Measurements from ENCODE around the gene UBB.

Gene UBB

DNA sequence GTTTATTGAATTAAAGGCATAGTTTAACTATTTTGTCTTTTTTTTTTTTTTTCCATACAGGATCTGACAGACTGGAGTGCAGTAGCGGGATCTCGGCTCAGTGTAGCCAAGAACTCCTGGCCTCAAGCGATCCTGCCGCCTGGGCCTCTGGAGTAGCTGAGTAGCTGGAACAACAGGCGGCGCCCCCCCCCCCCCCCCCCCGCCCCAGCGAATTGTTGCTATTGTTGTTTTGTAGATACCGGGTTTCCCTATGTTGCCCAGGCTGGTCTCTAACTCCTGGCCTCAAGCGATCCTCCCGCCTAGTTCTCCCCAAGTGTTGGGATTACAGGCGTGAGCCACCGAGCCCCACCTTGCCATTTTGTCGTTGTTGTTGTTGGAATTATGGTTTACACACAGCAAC is 26.3 kb upstream of the UBB start:
- Histone ChIP-seq H3K9ac (ENCODE audit: insufficient read length, low read depth) (no peak overlapping the region), H3K36me3 (ENCODE audit: insufficient read depth, insufficient read length, low read length) (peaks cover 2% of the 10 kb centered on the region), H3K4me1 (ENCODE audit: insufficient read depth, insufficient read length) (no peaks in the 10 kb centered on the region), H3K9me3 (ENCODE audit: insufficient read depth, low read length) (no peaks in the 10 kb centered on the region), H3K27me3 (ENCODE audit: insufficient read depth, insufficient read length) (no peaks in the 10 kb centered on the region), H3K4me3 (ENCODE audit: insufficient read length, low read depth) (no peak overlapping the region)
- no peak for DNase-seq (ENCODE audit: low read depth, low spot score)
- TF ChIP-seq ZNF274 (IDR thresholded peaks at IDR 0.05; ENCODE audit: low read depth, low read length) (no peak), YY1 (IDR thresholded peaks at IDR 0.05; ENCODE audit: insufficient read depth, insufficient read length) (no peak), SUZ12 (IDR thresholded peaks at IDR 0.05; ENCODE audit: extremely low read depth, insufficient read depth, insufficient read length) (no peak)

DNA sequence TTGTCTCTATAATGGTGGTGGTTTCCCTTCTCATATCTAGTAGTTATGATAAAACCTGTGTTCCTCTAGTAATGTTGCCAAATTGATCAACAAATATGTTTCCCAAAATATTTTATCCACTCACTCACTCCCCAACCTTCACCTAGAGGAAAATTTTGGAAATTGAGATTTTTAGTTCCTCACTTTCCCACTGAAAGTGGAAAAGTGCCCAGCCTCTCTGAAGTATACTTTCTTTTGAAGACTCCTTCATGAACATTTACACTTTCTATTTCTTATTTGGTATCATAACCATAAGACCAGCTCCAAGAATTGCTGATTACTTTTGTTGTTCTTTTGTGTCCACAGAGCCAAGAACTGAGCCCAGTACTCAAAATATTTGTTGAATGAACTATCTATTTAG is 22.5 kb upstream of the UBB start:
- DNase-seq (ENCODE audit: low read depth, low spot score) = no peak

DNA sequence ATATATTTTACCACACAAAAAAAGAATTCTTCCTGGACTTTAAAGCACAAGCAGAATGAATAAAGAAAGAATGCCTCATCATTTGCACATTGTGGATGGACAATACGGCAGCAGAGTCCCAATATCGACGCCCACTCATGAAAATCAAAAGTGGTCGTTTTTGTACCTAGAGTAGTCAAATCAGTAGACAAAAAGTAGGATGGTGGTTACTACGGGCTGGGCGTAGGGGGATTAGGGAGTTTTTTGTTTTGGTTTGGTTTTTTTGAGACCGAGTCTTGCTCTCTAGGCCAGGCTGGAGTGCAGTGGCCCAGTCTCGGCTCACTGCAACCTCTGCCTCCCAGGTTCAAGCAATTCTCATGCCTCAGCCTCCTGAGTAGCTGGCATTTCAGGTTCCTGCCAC is 19.0 kb upstream of the UBB start:
- H3K4me3 ChIP-seq (ENCODE audit: insufficient read length, low read depth) = no peak overlapping the region
- peaks cover 3% of the 10 kb centered on the region for H3K4me1 ChIP-seq (ENCODE audit: insufficient read depth, insufficient read length)
- H3K9me3 ChIP-seq (ENCODE audit: insufficient read depth, low read length) = no peaks in the 10 kb centered on the region
- no peaks in the 10 kb centered on the region for H3K27me3 ChIP-seq (ENCODE audit: insufficient read depth, insufficient read length)
- TF ChIP-seq SUZ12 (IDR thresholded peaks at IDR 0.05; ENCODE audit: extremely low read depth, insufficient read depth, insufficient read length) (no peak), ZNF274 (IDR thresholded peaks at IDR 0.05; ENCODE audit: low read depth, low read length) (no peak), YY1 (IDR thresholded peaks at IDR 0.05; ENCODE audit: insufficient read depth, insufficient read length) (no peak)
- no peak for DNase-seq (ENCODE audit: low read depth, low spot score)
- no peak overlapping the region for H3K9ac ChIP-seq (ENCODE audit: insufficient read length, low read depth)
- H3K36me3 ChIP-seq (ENCODE audit: insufficient read depth, insufficient read length, low read length) = no peaks in the 10 kb centered on the region

More for the DNA sequence above, 22.5 kb upstream of the UBB start:
- TF ChIP-seq ZNF274 (IDR thresholded peaks at IDR 0.05; ENCODE audit: low read depth, low read length) (no peak), SUZ12 (IDR thresholded peaks at IDR 0.05; ENCODE audit: extremely low read depth, insufficient read depth, insufficient read length) (no peak), YY1 (IDR thresholded peaks at IDR 0.05; ENCODE audit: insufficient read depth, insufficient read length) (no peak)
- H3K9me3 ChIP-seq (ENCODE audit: insufficient read depth, low read length) = no peaks in the 10 kb centered on the region
- no peaks in the 10 kb centered on the region for H3K27me3 ChIP-seq (ENCODE audit: insufficient read depth, insufficient read length)
- no peaks in the 10 kb centered on the region for H3K36me3 ChIP-seq (ENCODE audit: insufficient read depth, insufficient read length, low read length)
- H3K4me1 ChIP-seq (ENCODE audit: insufficient read depth, insufficient read length) = no peaks in the 10 kb centered on the region
- no peak overlapping the region for H3K9ac ChIP-seq (ENCODE audit: insufficient read length, low read depth)
- no peak overlapping the region for H3K4me3 ChIP-seq (ENCODE audit: insufficient read length, low read depth)

DNA sequence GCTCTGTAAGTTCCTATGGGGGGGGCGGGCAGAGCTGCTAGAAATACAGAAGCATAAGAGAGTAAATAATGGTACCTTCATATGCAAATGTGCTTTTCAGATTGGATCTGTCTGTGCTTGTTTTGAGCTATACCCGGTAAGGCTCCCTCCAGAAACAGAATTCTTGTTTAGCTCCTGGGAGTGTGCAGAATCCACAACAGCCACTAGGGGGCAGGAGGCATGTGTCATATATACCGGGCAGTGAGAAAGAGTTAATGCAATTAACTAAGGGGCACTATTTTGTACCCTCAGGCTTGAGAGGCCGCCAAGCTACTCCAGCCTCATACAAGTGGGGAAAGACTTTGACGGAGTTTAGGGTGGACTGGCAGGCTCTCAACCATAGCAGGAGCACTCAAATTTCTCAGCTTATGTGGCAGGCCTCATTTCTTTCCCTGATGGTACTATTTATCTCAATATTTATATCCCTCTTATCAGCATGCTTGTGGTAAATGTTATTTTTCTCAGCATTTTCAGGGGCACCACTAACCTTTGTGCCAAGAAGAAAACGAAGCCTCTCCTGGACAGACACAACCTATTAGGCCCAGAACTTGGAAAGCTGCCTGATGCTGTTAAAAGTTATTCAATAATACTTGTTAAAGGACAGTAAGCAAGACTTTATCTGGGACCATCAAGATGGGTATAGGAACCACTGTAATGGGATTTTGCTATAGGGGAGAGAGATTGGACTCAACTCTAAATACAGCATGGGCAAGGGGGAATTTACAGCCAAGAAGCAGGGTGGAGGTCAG is 16.9 kb upstream of the UBB start:
- no peaks in the 10 kb centered on the region for H3K9me3 ChIP-seq (ENCODE audit: insufficient read depth, low read length)
- no peak overlapping the region for H3K4me3 ChIP-seq (ENCODE audit: insufficient read length, low read depth)
- TF ChIP-seq ZNF274 (IDR thresholded peaks at IDR 0.05; ENCODE audit: low read depth, low read length) = no peak
- no peak for TF ChIP-seq SUZ12 (IDR thresholded peaks at IDR 0.05; ENCODE audit: extremely low read depth, insufficient read depth, insufficient read length)
- no peak for TF ChIP-seq YY1 (IDR thresholded peaks at IDR 0.05; ENCODE audit: insufficient read depth, insufficient read length)
- H3K9ac ChIP-seq (ENCODE audit: insufficient read length, low read depth) = no peak overlapping the region
- H3K36me3 ChIP-seq (ENCODE audit: insufficient read depth, insufficient read length, low read length) = no peaks in the 10 kb centered on the region
- H3K27me3 ChIP-seq (ENCODE audit: insufficient read depth, insufficient read length) = no peaks in the 10 kb centered on the region
- H3K4me1 ChIP-seq (ENCODE audit: insufficient read depth, insufficient read length) = peaks cover 3% of the 10 kb centered on the region
- DNase-seq (ENCODE audit: low read depth, low spot score) = peak; percentile 50

DNA sequence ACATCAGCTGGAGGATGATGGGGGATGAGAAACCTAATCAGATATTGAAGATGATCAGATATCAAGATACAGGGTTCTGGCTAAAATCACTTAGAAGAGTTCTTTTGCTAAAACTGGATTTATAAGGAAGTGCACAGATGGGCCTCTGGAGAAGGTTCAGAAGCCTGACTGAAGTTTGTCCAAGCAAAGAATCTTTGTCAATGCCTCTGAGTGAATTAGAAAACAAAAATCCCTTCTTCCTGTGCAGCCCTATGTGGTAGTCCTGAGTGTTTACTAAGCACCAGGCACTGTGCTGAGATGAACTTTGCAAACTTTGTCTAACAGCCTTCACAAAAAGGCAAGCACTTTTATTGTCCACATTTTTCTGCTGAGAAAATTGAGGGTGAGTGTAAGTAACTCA is 16.3 kb upstream of the UBB start:
- H3K9ac ChIP-seq (ENCODE audit: insufficient read length, low read depth) = no peak overlapping the region
- H3K4me1 ChIP-seq (ENCODE audit: insufficient read depth, insufficient read length) = peaks cover 3% of the 10 kb centered on the region

DNA sequence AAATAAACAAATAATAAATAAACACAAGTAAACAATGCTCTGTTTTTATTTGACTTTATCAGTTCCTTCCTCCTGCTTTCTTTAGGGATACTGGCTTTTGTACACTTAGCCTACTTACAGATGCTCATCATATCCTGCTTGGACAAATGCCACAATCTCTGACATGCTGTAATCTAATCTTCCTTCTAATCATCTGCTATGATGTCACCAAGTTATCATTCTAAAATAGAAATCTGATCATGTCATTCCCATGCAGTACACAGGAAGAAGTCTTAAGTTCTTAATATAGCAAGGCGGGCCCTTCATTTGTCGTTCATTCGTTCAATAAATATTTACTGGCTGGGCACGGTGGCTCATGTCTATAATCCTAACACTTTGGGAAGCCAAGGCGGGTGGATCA is 9.1 kb upstream of the UBB start:
- H3K4me1 ChIP-seq (ENCODE audit: insufficient read depth, insufficient read length) = no peaks in the 10 kb centered on the region
- TF ChIP-seq YY1 (IDR thresholded peaks at IDR 0.05; ENCODE audit: insufficient read depth, insufficient read length) = no peak
- TF ChIP-seq SUZ12 (IDR thresholded peaks at IDR 0.05; ENCODE audit: extremely low read depth, insufficient read depth, insufficient read length) = no peak
- no peak for TF ChIP-seq ZNF274 (IDR thresholded peaks at IDR 0.05; ENCODE audit: low read depth, low read length)
- H3K4me3 ChIP-seq (ENCODE audit: insufficient read length, low read depth) = no peak overlapping the region
- no peaks in the 10 kb centered on the region for H3K9me3 ChIP-seq (ENCODE audit: insufficient read depth, low read length)
- no peak overlapping the region for H3K9ac ChIP-seq (ENCODE audit: insufficient read length, low read depth)
- no peaks in the 10 kb centered on the region for H3K27me3 ChIP-seq (ENCODE audit: insufficient read depth, insufficient read length)
- DNase-seq (ENCODE audit: low read depth, low spot score) = no peak
- no peaks in the 10 kb centered on the region for H3K36me3 ChIP-seq (ENCODE audit: insufficient read depth, insufficient read length, low read length)

More for the DNA sequence above, 16.3 kb upstream of the UBB start:
- no peaks in the 10 kb centered on the region for H3K9me3 ChIP-seq (ENCODE audit: insufficient read depth, low read length)
- DNase-seq (ENCODE audit: low read depth, low spot score) = no peak
- TF ChIP-seq ZNF274 (IDR thresholded peaks at IDR 0.05; ENCODE audit: low read depth, low read length) = no peak
- TF ChIP-seq YY1 (IDR thresholded peaks at IDR 0.05; ENCODE audit: insufficient read depth, insufficient read length) = no peak
- TF ChIP-seq SUZ12 (IDR thresholded peaks at IDR 0.05; ENCODE audit: extremely low read depth, insufficient read depth, insufficient read length) = no peak
- no peaks in the 10 kb centered on the region for H3K36me3 ChIP-seq (ENCODE audit: insufficient read depth, insufficient read length, low read length)
- H3K4me3 ChIP-seq (ENCODE audit: insufficient read length, low read depth) = no peak overlapping the region
- H3K27me3 ChIP-seq (ENCODE audit: insufficient read depth, insufficient read length) = no peaks in the 10 kb centered on the region

DNA sequence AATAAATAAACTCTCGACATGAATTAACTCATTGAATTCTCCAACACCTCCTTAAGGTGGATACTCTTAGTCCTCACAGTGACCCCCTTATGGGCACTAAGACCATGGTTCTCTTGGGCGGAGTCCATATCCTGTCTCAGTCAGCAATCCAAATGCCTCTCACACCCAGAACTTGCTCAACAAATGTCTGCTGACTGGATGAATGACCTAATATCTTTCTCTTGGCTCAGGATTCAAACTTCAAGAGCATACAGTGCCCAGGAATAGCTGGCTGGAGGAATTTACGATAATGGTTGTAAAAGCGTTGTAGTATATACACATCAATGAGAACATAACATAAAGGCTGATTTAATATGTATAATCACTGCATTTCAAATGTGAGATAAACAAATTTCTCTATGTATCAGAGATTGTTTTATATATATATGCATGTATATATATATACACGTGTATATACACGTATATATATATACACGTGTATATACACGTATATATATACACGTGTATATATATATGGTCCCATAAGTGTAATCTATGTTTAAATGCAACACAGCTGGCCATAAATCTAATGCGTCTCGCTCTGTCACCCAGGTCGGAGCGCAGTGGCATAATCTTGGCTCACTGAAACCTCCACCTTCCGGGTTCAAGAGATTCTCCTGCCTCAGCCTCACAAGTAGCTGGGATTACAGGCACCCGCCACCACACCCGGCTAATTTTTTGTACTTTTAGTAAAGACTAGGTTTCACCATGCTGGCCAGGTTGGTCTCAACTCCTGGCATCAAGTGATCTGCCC is 6.5 kb upstream of the UBB start:
- Histone ChIP-seq H3K27me3 (ENCODE audit: insufficient read depth, insufficient read length) (no peaks in the 10 kb centered on the region), H3K4me1 (ENCODE audit: insufficient read depth, insufficient read length) (no peaks in the 10 kb centered on the region), H3K9me3 (ENCODE audit: insufficient read depth, low read length) (no peaks in the 10 kb centered on the region), H3K9ac (ENCODE audit: insufficient read length, low read depth) (no peak overlapping the region), H3K4me3 (ENCODE audit: insufficient read length, low read depth) (no peak overlapping the region), H3K36me3 (ENCODE audit: insufficient read depth, insufficient read length, low read length) (no peaks in the 10 kb centered on the region)
- DNase-seq (ENCODE audit: low read depth, low spot score) = no peak
- no peak for TF ChIP-seq ZNF274 (IDR thresholded peaks at IDR 0.05; ENCODE audit: low read depth, low read length)
- no peak for TF ChIP-seq YY1 (IDR thresholded peaks at IDR 0.05; ENCODE audit: insufficient read depth, insufficient read length)
- TF ChIP-seq SUZ12 (IDR thresholded peaks at IDR 0.05; ENCODE audit: extremely low read depth, insufficient read depth, insufficient read length) = no peak
